Progenitor cell of endocrine pancreas (in vitro differentiated cells): ENCODE data around the gene MTNR1A. TPM values are rescaled to one million over a fixed set of nuclear protein-coding genes. Genes with fewer than 3 reads are reported as not detected.

ENCODE experiments used
- DNase-seq: peaks from one replicate; pipeline ENCODE4 v3.0.0; 2021; ENCODE audit warnings: low spot score; ENCODE audit not compliant: unreplicated experiment
- H3K27ac Mint-ChIP-seq: 2 replicates; pipeline ENCODE4 v1.8.0; 2021; ENCODE audit warnings: mild to moderate bottlenecking, moderate library complexity, mixed read lengths
- H3K27me3 Mint-ChIP-seq: 2 replicates; pipeline ENCODE4 v1.8.0; 2021; ENCODE audit warnings: mixed read lengths
- H3K36me3 Mint-ChIP-seq: 2 replicates; pipeline ENCODE4 v1.8.0; 2022; ENCODE audit warnings: mixed read lengths; ENCODE audit not compliant: insufficient read depth
- H3K4me1 Mint-ChIP-seq: 2 replicates; pipeline ENCODE4 v1.8.0; 2021; ENCODE audit warnings: low read depth, mixed read lengths
- H3K4me3 Mint-ChIP-seq: 2 replicates; pipeline ENCODE4 v1.8.0; 2021; ENCODE audit warnings: low read depth, mild to moderate bottlenecking, moderate library complexity, mixed read lengths
- H3K9me3 Mint-ChIP-seq: 2 replicates; pipeline ENCODE4 v1.8.0; 2021; ENCODE audit warnings: low read depth, mixed read lengths
- total RNA-seq: library from RNA; stranded (reverse); gene quantifications from 2 replicates; pipeline ENCODE4 v1.2.1, GENCODE V29; 2021
- TF ChIP-seq, protein P1 (sequence below): fragments of 200-600 bp; sonication (generic); IDR thresholded peaks from one replicate; pipeline ENCODE4 v1.5.0; 2021; ENCODE audit warnings: antibody characterized with exemption, mild to moderate bottlenecking; ENCODE audit not compliant: unreplicated experiment

The MTNR1A gene
- total RNA-seq, 1 donor from 2014 or later, result 2.7 TPM

DNA sequence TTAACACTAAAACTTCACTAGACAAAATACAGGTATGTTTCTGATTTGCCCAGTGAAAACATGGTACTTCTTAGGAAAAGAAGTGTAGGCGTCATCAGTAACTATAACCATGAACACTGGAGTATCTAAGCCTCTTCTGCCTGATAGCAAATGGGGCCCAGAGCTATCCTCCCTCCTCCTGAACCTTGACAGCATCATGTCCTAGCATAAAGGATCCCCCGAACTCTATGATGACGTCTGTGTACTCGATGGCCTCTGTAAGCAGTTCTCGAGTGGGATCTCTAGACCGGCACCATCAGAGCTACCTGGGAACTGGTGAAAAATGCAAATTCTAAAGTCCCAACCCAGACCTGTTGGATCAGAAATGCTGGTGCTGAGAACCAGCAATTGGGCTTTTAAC lies 36.3 kb upstream of the MTNR1A start:
- no peak for DNase-seq
- peaks cover 48% of the 10 kb centered on the region for H3K36me3 Mint-ChIP-seq
- H3K4me1 Mint-ChIP-seq, result peaks cover 1% of the 10 kb centered on the region
- H3K27ac Mint-ChIP-seq, result no peak overlapping the region
- no peaks in the 10 kb centered on the region for H3K9me3 Mint-ChIP-seq
- no peaks in the 10 kb centered on the region for H3K27me3 Mint-ChIP-seq
- H3K4me3 Mint-ChIP-seq, result no peak overlapping the region
- TF ChIP-seq, protein P1, sequence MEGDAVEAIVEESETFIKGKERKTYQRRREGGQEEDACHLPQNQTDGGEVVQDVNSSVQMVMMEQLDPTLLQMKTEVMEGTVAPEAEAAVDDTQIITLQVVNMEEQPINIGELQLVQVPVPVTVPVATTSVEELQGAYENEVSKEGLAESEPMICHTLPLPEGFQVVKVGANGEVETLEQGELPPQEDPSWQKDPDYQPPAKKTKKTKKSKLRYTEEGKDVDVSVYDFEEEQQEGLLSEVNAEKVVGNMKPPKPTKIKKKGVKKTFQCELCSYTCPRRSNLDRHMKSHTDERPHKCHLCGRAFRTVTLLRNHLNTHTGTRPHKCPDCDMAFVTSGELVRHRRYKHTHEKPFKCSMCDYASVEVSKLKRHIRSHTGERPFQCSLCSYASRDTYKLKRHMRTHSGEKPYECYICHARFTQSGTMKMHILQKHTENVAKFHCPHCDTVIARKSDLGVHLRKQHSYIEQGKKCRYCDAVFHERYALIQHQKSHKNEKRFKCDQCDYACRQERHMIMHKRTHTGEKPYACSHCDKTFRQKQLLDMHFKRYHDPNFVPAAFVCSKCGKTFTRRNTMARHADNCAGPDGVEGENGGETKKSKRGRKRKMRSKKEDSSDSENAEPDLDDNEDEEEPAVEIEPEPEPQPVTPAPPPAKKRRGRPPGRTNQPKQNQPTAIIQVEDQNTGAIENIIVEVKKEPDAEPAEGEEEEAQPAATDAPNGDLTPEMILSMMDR, result no peak

DNA sequence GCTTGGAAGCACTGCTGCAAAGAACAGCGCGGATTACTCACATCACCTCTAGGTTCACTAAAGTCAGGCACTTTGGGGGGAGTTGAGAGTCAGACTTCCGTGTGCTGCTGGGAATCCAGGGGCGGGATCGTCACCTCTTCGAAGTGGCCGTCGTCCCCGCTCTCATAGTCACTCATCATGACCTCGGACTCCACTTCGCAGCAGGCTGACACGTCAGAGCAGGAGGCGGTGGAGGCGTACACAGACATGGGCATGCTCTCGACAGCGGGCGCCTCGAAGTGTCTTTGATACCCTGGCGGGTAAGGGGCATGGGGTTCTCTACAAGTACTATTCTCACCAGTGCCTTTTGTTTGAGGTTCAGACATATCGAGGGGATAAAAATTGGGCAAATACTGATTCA lies 33.1 kb upstream of the MTNR1A start:
- Mint-ChIP-seq H3K4me1 (peaks cover 1% of the 10 kb centered on the region), H3K27ac (no peak overlapping the region), H3K36me3 (peaks cover 43% of the 10 kb centered on the region), H3K27me3 (no peaks in the 10 kb centered on the region), H3K4me3 (no peak overlapping the region), H3K9me3 (no peaks in the 10 kb centered on the region)
- TF ChIP-seq, protein P1, result no peak
- no peak for DNase-seq

DNA sequence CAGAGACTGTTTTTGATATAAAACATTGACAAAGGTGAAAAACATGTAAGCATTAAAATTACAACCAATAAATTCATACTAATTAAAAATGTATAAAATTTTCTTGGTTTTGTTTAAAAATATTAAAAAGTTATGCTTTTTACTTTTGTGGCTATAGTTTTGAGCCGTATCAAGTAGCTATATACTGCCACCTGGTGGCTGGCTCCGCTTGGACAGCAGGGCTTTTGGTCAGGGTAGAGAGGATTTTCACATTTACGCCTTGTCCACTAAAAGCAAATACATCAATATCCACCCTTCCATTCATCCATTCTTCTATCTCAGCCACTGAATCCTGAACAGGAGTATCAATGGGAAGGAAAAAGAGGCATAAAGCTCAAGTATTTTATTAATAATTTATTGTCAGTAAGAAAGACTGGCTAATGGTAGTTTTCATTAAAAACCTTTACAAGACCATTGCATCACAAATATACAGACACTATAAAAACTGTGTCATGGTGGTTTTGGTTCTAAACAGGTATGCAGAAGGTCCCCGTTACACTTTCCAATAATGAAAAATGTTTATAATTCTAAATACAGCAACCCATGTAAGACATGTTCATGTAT lies 32.1 kb upstream of the MTNR1A start:
- Mint-ChIP-seq H3K36me3 (peaks cover 40% of the 10 kb centered on the region), H3K27ac (no peak overlapping the region), H3K27me3 (no peaks in the 10 kb centered on the region), H3K4me1 (peaks cover 1% of the 10 kb centered on the region), H3K4me3 (no peak overlapping the region), H3K9me3 (peaks cover 1% of the 10 kb centered on the region)
- TF ChIP-seq, protein P1, result peak; percentile 99
- DNase-seq, result peak; percentile 44

DNA sequence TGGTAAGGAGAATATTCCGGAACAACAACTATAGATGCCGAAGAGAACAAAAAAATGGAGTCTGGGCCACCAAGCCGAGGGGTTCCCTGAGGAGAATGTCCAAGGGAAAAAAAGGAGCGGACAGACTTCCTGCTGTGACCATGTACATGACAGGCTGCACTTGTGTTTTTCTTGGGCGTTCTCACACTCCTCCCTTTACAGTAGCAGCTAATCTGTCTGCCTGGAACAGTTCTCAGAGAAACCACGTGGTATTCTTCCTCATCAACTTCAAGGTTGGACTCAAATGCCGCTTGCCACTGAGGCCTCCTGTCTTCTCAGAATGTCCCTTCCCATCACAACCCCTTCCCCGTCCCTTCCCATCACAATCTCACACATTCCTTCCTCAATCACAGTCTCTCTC lies 30.8 kb upstream of the MTNR1A start:
- no peaks in the 10 kb centered on the region for H3K27me3 Mint-ChIP-seq
- H3K4me1 Mint-ChIP-seq, result peaks cover 1% of the 10 kb centered on the region
- TF ChIP-seq, protein P1, result no peak
- H3K4me3 Mint-ChIP-seq, result no peak overlapping the region
- H3K36me3 Mint-ChIP-seq, result peaks cover 48% of the 10 kb centered on the region
- H3K27ac Mint-ChIP-seq, result no peak overlapping the region
- H3K9me3 Mint-ChIP-seq, result peaks cover 4% of the 10 kb centered on the region
- no peak for DNase-seq

DNA sequence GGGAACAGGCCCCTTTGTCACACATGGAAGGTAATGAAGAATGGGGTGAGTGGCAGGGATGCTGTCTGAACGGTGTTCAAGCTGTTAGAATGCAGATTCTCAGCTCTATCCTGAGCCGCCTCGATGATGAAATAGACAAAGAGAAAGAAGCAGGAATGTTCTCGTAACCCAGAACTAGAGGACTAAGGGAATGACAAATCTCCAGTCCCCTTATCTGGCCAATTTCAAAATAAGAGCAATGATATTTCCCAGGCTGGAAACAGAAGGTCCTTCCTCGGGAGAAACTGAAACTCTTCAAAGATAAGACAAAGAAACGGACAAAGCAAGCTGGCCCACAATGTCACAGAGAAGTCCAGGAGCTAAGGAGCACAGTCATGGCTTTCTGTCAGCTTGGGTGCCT lies 29.5 kb upstream of the MTNR1A start:
- DNase-seq, result no peak
- H3K4me1 Mint-ChIP-seq, result no peaks in the 10 kb centered on the region
- peaks cover 44% of the 10 kb centered on the region for H3K36me3 Mint-ChIP-seq
- TF ChIP-seq, protein P1, result no peak
- peaks cover 4% of the 10 kb centered on the region for H3K9me3 Mint-ChIP-seq
- peak overlapping the region; percentile 50 for H3K27ac Mint-ChIP-seq
- H3K4me3 Mint-ChIP-seq, result no peak overlapping the region
- H3K27me3 Mint-ChIP-seq, result no peaks in the 10 kb centered on the region
